K562 (cell line): ENCODE data around the gene NUBPL. TPM values are rescaled to one million over a fixed set of nuclear protein-coding genes. Genes with fewer than 3 reads are reported as not detected.

ENCODE experiments used
- ATAC-seq: fragments of 200-7000 bp; cut with Tn5 transposase; 3 replicates; pipeline ENCODE4 v1.9.1; 2020; ENCODE audit warnings: moderate library complexity
- BruUV-seq: library from RNA; stranded (reverse); fragments of 400-500 nt; replicated peaks from 2 replicates; lab custom pipeline; 2021; lab: Mats Ljungman, UMichigan
- CTCF ChIA-PET: fragments of 300-600 bp; formaldehyde crosslinking; extraction: SDS; loops from one replicate; lab custom pipeline; 2021; ENCODE audit warnings: low intra/inter-chr PET ratio; lab: Yijun Ruan, JAX
- POLR2A ChIA-PET: fragments of 300-600, 350-650 bp; sonication (Branson Sonifier 250); formaldehyde crosslinking; extraction: SDS; loops from one replicate; lab custom pipeline; 2021; ENCODE audit warnings: antibody characterized with exemption, inconsistent platforms; lab: Yijun Ruan, JAX
- DNase-seq, 4 experiments: peaks; one replicate each; pipeline versions ENCODE4 v3.0.0 to v3.0.0-alpha.2; 2011 to 2018; ENCODE audit warnings: low spot score in 3 of 4, mixed read lengths in 3 of 4; ENCODE audit errors: extremely low read depth in 1 of 4
- FAIRE-seq: peaks from 2 replicates; lab custom pipeline; 2011; peaks lifted over from hg19 to GRCh38; lab: Jason Lieb, UNC
- H2AFZ ChIP-seq: 2 replicates; pipeline ENCODE4 v1.6.0; 2011; ENCODE audit warnings: low read depth, low read length, control low read depth, inconsistent platforms
- H3K27ac ChIP-seq: fragments of 200-600 bp; 3 replicates; pipeline ENCODE4 v1.8.0; 2011; ENCODE audit warnings: low read depth, mild to moderate bottlenecking, control low read depth, inconsistent platforms, low read length, moderate library complexity, mixed read lengths; ENCODE audit errors: extremely low read depth
- H3K27me3 ChIP-seq, 2 experiments: fragments of 300-600 bp in 1 of 2; 2 replicates in 1 of 2; 3 replicates in 1 of 2; pipeline versions ENCODE4 v1.6.0 to v1.8.0; 2011; ENCODE audit warnings: inconsistent platforms in 2 of 2, low read length in 2 of 2, mild to moderate bottlenecking in 1 of 2, mixed read lengths in 1 of 2, moderate library complexity in 1 of 2; ENCODE audit not compliant: control insufficient read depth in 2 of 2, insufficient read depth in 2 of 2
- H3K36me3 ChIP-seq: fragments of 300-600 bp; 3 replicates; pipeline ENCODE4 v1.8.0; 2011; ENCODE audit warnings: mild to moderate bottlenecking, low read length, inconsistent platforms; ENCODE audit not compliant: control insufficient read depth, insufficient read depth
- H3K4me1 ChIP-seq, 2 experiments: fragments of 200-600 bp in 1 of 2; replicated peaks in 1 of 2; 2 replicates in 1 of 2; 3 replicates in 1 of 2; pipeline versions ENCODE4 v1.5.1 to v1.8.0; 2011; ENCODE audit warnings: inconsistent platforms in 2 of 2, low read length in 2 of 2, mild to moderate bottlenecking in 1 of 2, mixed read lengths in 1 of 2, moderate library complexity in 1 of 2; ENCODE audit not compliant: control insufficient read depth in 2 of 2, insufficient read depth in 2 of 2
- H3K4me2 ChIP-seq: 2 replicates; pipeline ENCODE4 v1.6.1; 2011; ENCODE audit warnings: low read length, control low read depth, inconsistent platforms, mixed read lengths; ENCODE audit not compliant: insufficient read depth
- H3K4me3 ChIP-seq: fragments of 200-600 bp; sonication (generic), shearing (Covaris generic); 2 replicates; pipeline ENCODE4 v1.5.1; 2016; ENCODE audit warnings: control low read depth, inconsistent platforms
- H3K79me2 ChIP-seq: fragments of 200-600 bp; 3 replicates; pipeline ENCODE4 v1.8.0; 2011; ENCODE audit warnings: low read length, inconsistent platforms; ENCODE audit not compliant: control insufficient read depth, insufficient read depth
- H3K9ac ChIP-seq, 2 experiments: 2 replicates each; pipeline versions ENCODE4 v1.6.0 to v1.6.1; 2011; ENCODE audit warnings: low read depth in 2 of 2, low read length in 2 of 2, control low read depth in 1 of 2, inconsistent platforms in 1 of 2, mild to moderate bottlenecking in 1 of 2, mixed read lengths in 1 of 2; ENCODE audit not compliant: insufficient read depth in 1 of 2
- H3K9me1 ChIP-seq: one replicate; pipeline ENCODE4 v1.6.0; 2011; ENCODE audit warnings: inconsistent platforms, mild to moderate bottlenecking, low read length, moderate library complexity; ENCODE audit not compliant: control insufficient read depth, insufficient read depth
- H3K9me3 ChIP-seq: replicated peaks from 2 replicates; pipeline ENCODE4 v1.5.1; 2011; ENCODE audit warnings: low read depth, low read length, inconsistent platforms; ENCODE audit not compliant: control insufficient read depth, insufficient read depth
- H4K20me1 ChIP-seq: replicated peaks from 2 replicates; pipeline ENCODE4 v1.6.1; 2011; ENCODE audit warnings: low read length, inconsistent platforms, mixed read lengths; ENCODE audit not compliant: control insufficient read depth, insufficient read depth
- ATF3 ChIP-seq, 2 experiments: fragments of 450-650 bp in 1 of 2; sonication (generic) in 1 of 2; formaldehyde crosslinking in 1 of 2; IDR thresholded peaks in 1 of 2; conservative IDR thresholded peaks in 1 of 2; 2 replicates each; pipeline versions ENCODE4 v1.6.1 to v1.8.1; 2016 to 2023; ENCODE audit warnings: mild to moderate bottlenecking in 2 of 2, moderate library complexity in 2 of 2, inconsistent platforms in 1 of 2, missing genetic modification reagents in 1 of 2
- FOSL1 ChIP-seq: fragments of 200-800 bp; sonication (Bioruptor generic); conservative IDR thresholded peaks from 2 replicates; pipeline ENCODE4 v1.6.1; 2016; ENCODE audit warnings: missing genetic modification characterization, missing compliant biosample characterization
- GATAD2A ChIP-seq: fragments of 450-650 bp; IDR thresholded peaks from 2 replicates; pipeline ENCODE4 v1.6.1; 2017
- RBM14 ChIP-seq: fragments of 200-400 bp; formaldehyde crosslinking; IDR thresholded peaks from 2 replicates; pipeline ENCODE4 v1.6.1; 2018; ENCODE audit warnings: low read depth, mild to moderate bottlenecking, low read length, moderate library complexity, borderline replicate concordance; ENCODE audit not compliant: insufficient read depth
- SIRT6 ChIP-seq: IDR thresholded peaks from one replicate; pipeline ENCODE4 v1.6.1; 2012; ENCODE audit warnings: low read depth, mild to moderate bottlenecking, control low read depth, inconsistent platforms, low read length, moderate library complexity
- ZNF143 ChIP-seq: sonication (generic); formaldehyde crosslinking; IDR thresholded peaks from 2 replicates; pipeline ENCODE4 v1.9.0; 2022; ENCODE audit warnings: mild to moderate bottlenecking, missing genetic modification reagents
- ZNF253 ChIP-seq: fragments of 250-450 bp; sonication (Bioruptor Pico); conservative IDR thresholded peaks from 2 replicates; pipeline ENCODE4 v1.6.1; 2021; ENCODE audit warnings: mild to moderate bottlenecking
- ZNF444 ChIP-seq: fragments of 250-450 bp; sonication (Bioruptor Pico); IDR thresholded peaks from 2 replicates; pipeline ENCODE4 v1.4.0; 2020; ENCODE audit warnings: mild to moderate bottlenecking, moderate library complexity
- WGBS: fragments of 100-300 bp; shearing (Covaris generic); methylation state at CpG from one replicate; pipeline ENCODE4 v1.1.6; 2016; ENCODE audit warnings: low coverage, mixed read lengths; ENCODE audit not compliant: insufficient coverage; ENCODE audit errors: missing lambda C conversion rate; 5-methylcytosine and 5-hydroxymethylcytosine counted together
- in situ Hi-C: fragments of 300-500 bp; cut with MboI; formaldehyde crosslinking; loops from 4 replicates; pipeline ENCODE4 v1.15.0; 2018; ENCODE audit warnings: inconsistent platforms, mixed read lengths
- intact Hi-C: fragments of 100-400 bp; cut with micrococcal nuclease; formaldehyde crosslinking; loops from 2 replicates; pipeline ENCODE4 v1.14.2; 2022
- polyA plus RNA-seq, 8 experiments: library from polyadenylated mRNA; depleted of rRNA in 4 of 8; stranded (reverse) in 5 of 8; unstranded in 3 of 8; fragments of >200 nt; fragmentation: Nextera tagmentation in 2 of 8; fragmentation: Illumina TruSeq in 1 of 8; extraction: Ambion mirVana in 2 of 8; extraction: Trizol in 1 of 8; gene quantifications; 2 replicates each; pipeline versions ENCODE4 v1.2.1 to v1.2.3, GENCODE V29; 2011 to 2014; ENCODE audit warnings: inconsistent platforms in 1 of 8, missing spikeins in 1 of 8
- total RNA-seq, 7 experiments: library from RNA; depleted of rRNA in 6 of 7; stranded (reverse); fragments of >200 nt in 6 of 7; fragmentation: Illumina TruSeq in 2 of 7; extraction: Trizol in 2 of 7; gene quantifications; 2 replicates each; pipeline versions ENCODE4 v1.2.1 to v1.2.3, GENCODE V29; 2011 to 2021; ENCODE audit warnings: low replicate concordance in 1 of 7
- TF ChIP-seq, protein P1 (sequence below), 2 experiments: IDR thresholded peaks in 1 of 2; conservative IDR thresholded peaks in 1 of 2; 2 replicates each; pipeline ENCODE4 v1.6.1; 2016; ENCODE audit warnings: low read depth in 2 of 2, mild to moderate bottlenecking in 1 of 2, missing compliant biosample characterization in 1 of 2, missing genetic modification characterization in 1 of 2, moderate library complexity in 1 of 2
- TF ChIP-seq, protein P2 (sequence below): fragments of 250-450 bp; sonication (Bioruptor Pico); IDR thresholded peaks from 2 replicates; pipeline ENCODE4 v1.5.0; 2021; ENCODE audit warnings: mild to moderate bottlenecking, moderate library complexity
- TF ChIP-seq, protein P3 (sequence below): sonication (generic); formaldehyde crosslinking; IDR thresholded peaks from 2 replicates; pipeline ENCODE4 v1.9.0; 2022; ENCODE audit warnings: mild to moderate bottlenecking, missing genetic modification reagents
- TF ChIP-seq, protein P4 (sequence below): sonication (generic); formaldehyde crosslinking; IDR thresholded peaks from 2 replicates; pipeline ENCODE4 v1.5.0; 2020; ENCODE audit warnings: missing genetic modification reagents

NUBPL gene
- total and polyA plus RNA-seq, 9 of the 15 experiments (the other 6 are each of a cell fraction or from before 2014, with no cell fraction given) = 3.2 to 8.7 (median 6.1) TPM

DNA sequence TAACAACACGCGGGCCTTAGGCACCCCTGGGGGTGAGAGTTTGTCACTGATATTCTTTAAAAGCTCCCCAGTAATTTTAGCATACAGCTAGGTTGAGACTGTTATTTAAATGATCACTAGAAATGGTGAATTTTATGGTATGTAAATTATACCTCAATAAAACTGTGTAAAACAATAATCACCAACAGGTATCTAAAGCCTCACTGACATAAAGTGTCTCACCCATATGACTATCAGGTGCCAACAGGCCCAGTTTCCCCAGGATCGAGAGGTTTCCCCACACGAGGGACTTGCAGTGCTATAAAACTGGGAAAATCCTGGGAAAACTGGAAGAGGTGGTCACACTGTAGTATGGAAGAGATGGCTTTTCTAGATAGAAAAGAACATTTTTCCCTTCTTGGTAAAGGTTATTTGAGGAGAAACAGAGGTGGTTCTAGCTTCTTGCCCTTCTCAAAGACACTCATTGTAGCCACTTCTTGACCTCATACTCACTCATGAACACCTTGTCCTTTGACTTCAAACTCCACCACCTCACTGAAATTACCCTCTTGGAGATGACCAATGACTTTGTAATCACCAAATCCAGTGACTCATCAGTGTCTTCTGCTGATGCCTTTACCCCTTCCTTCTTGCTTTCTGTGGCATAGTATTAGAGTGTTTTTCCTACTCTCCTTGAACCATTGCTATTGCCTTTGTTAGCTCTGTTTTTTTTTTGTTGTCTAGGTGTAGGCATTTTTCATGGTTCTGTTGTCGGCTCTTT is 24.8 kb upstream of the NUBPL start:
- ChIA-PET CTCF (no interaction called here), POLR2A (no interaction called here)
- Histone ChIP-seq H3K36me3 (no peaks in the 10 kb centered on the region), H3K79me2 (no peaks in the 10 kb centered on the region), H3K27me3 (no peaks in the 10 kb centered on the region; a peak in 2 of 5 replicates), H3K9ac (no peak overlapping the region), H3K4me3 (no peak overlapping the region), H3K9me3 (no peaks in the 10 kb centered on the region), H3K27ac (no peak overlapping the region), H3K4me2 (no peak overlapping the region), H3K4me1 (no peaks in the 10 kb centered on the region), H3K9me1 (no peaks in the 10 kb centered on the region), H4K20me1 (no peaks in the 10 kb centered on the region), H2AFZ (no peak overlapping the region)
- FAIRE-seq (no peak), DNase-seq (no peak), ATAC-seq (no peak)
- in situ Hi-C loops = no loop called here
- intact Hi-C loops = loop anchor here (10.0 kb wide), 1 partner anchor 368 kb away; no protein-coding TSS in a partner anchor
- no TSS peak for BruUV-seq
- 3% methylated on average over 5 of the region's 5 CpGs for WGBS
- no peak for TF ChIP-seq SIRT6
- TF ChIP-seq, protein P1, sequence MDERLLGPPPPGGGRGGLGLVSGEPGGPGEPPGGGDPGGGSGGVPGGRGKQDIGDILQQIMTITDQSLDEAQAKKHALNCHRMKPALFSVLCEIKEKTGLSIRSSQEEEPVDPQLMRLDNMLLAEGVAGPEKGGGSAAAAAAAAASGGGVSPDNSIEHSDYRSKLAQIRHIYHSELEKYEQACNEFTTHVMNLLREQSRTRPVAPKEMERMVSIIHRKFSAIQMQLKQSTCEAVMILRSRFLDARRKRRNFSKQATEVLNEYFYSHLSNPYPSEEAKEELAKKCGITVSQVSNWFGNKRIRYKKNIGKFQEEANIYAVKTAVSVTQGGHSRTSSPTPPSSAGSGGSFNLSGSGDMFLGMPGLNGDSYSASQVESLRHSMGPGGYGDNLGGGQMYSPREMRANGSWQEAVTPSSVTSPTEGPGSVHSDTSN (CRISPR knock-in tag; IDR thresholded peaks at IDR 0.05; ENCODE audit: low read depth) = no peak
- TF ChIP-seq, protein P1 (tag; conservative IDR thresholded peaks at IDR 0.05; ENCODE audit: low read depth) = no peak
- TF ChIP-seq, protein P2, sequence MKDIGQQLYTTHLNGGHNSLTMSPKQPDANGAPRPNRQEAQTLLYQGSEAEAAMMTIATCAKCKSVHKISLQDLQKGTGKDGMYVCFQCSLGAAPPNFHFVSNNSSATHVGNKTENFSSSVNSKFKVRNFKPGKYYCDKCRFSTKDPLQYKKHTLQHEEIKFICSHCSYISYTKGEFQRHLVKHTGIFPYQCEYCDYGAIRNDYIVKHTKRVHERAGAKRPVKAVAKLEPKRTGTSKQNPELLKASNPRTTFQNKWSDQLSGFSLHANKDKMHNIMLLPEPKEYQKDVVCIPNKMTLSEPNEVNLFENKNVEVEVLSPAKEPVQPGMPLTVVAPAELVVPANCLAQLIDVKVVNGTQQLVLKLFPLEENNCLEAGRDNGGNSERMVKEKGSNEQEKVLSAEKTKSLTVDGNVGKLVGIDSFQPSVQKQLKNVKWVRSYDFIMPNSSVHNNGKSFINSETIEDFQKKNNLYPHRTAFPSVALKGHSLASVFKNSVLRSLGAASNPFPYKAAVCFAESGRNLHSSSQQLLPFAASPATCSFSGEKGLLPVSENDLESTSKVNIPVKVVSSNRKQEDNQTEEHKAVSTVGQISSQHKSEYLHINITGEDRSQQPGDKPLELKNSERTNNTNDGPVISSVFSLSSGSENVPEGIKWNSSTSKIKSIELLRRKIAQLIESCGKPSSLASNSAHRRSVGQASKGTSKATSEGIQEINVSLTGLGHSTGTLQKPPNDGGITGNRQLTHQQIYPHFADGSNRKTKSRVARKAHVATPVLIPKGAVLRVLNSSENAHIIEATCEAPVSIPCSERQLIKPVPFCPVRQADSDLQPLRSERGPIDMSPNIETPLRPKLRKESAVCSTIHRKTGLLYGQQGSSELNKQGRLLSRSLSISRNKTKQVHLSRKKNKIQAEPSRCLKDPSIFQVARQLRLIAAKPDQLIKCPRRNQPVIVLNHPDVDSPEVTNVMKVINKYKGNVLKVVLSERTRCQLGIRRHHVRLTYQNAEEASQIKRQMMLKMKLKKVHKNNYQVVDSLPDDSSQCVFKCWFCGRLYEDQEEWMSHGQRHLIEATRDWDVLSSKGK (CRISPR knock-in tag) = no peak
- TF ChIP-seq RBM14 = no peak
- peak; percentile 56 for TF ChIP-seq ATF3 (IDR thresholded peaks at IDR 0.05)
- TF ChIP-seq ATF3 (CRISPR knock-in tag; conservative IDR thresholded peaks at IDR 0.05) = no peak
- TF ChIP-seq, protein P3, sequence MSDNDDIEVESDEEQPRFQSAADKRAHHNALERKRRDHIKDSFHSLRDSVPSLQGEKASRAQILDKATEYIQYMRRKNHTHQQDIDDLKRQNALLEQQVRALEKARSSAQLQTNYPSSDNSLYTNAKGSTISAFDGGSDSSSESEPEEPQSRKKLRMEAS (CRISPR knock-in tag) = no peak
- TF ChIP-seq FOSL1 (tag) = peak; percentile 39; the same call in 1 of the 2 replicates
- no peak for TF ChIP-seq GATAD2A
- TF ChIP-seq ZNF253 (CRISPR knock-in tag) = no peak
- TF ChIP-seq ZNF444 = no peak
- TF ChIP-seq ZNF143 = no peak
- TF ChIP-seq, protein P4, sequence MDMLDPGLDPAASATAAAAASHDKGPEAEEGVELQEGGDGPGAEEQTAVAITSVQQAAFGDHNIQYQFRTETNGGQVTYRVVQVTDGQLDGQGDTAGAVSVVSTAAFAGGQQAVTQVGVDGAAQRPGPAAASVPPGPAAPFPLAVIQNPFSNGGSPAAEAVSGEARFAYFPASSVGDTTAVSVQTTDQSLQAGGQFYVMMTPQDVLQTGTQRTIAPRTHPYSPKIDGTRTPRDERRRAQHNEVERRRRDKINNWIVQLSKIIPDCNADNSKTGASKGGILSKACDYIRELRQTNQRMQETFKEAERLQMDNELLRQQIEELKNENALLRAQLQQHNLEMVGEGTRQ (CRISPR knock-in tag) = no peak
